HCT116 (cell line): ENCODE data around the gene RNF208.

Source experiments
- EZH2 ChIP-seq: fragments of 200-600 bp; sonication (generic); IDR thresholded peaks from 2 replicates; pipeline ENCODE4 v1.6.1; 2017; ENCODE audit warnings: antibody characterized with exemption, mixed run types
- EZH2phosphoT487 ChIP-seq: fragments of 200-600 bp; IDR thresholded peaks from 2 replicates; pipeline ENCODE4 v1.6.1; 2018; ENCODE audit warnings: antibody characterized with exemption, borderline replicate concordance
- POLR2A ChIP-seq: IDR thresholded peaks from 2 replicates; pipeline ENCODE4 v1.7.0; 2011; ENCODE audit warnings: borderline replicate concordance; ENCODE audit not compliant: insufficient read depth, insufficient read length; ENCODE audit errors: extremely low read depth
- POLR2AphosphoS5 ChIP-seq: IDR thresholded peaks from 2 replicates; pipeline ENCODE4 v1.6.1; 2011; ENCODE audit warnings: mild to moderate bottlenecking, low read depth, low read length, moderate library complexity
- SIN3A ChIP-seq: IDR thresholded peaks from 2 replicates; pipeline ENCODE4 v1.6.1; 2012; ENCODE audit warnings: low read depth
- SP1 ChIP-seq: IDR thresholded peaks from 2 replicates; pipeline ENCODE4 v1.6.1; 2012; ENCODE audit warnings: low read depth
- ZNF274 ChIP-seq: fragments of 200-500 bp; sonication (Bioruptor generic); IDR thresholded peaks from 2 replicates; pipeline ENCODE4 v1.6.1; 2014; ENCODE audit warnings: mild to moderate bottlenecking, low read depth, low read length, inconsistent platforms
- TF ChIP-seq, protein P1 (sequence below), 3 experiments: fragments of 200-600 bp in 1 of 3; sonication (generic) in 1 of 3; IDR thresholded peaks in 2 of 3; conservative IDR thresholded peaks in 1 of 3; 2 replicates each; pipeline ENCODE4 v1.5.1; 2012 to 2017; ENCODE audit warnings: low read depth in 2 of 3, low read length in 2 of 3, antibody characterized with exemption in 1 of 3, borderline replicate concordance in 1 of 3, control low read depth in 1 of 3, mild to moderate bottlenecking in 1 of 3, mixed read lengths in 1 of 3, mixed run types in 1 of 3, moderate library complexity in 1 of 3; ENCODE audit not compliant: insufficient read depth in 1 of 3
- TF ChIP-seq, protein P2 (sequence below): IDR thresholded peaks from 2 replicates; pipeline ENCODE4 v1.6.1; 2012
- TF ChIP-seq, protein P3 (sequence below): IDR thresholded peaks from 2 replicates; pipeline ENCODE4 v1.6.1; 2012

DNA sequence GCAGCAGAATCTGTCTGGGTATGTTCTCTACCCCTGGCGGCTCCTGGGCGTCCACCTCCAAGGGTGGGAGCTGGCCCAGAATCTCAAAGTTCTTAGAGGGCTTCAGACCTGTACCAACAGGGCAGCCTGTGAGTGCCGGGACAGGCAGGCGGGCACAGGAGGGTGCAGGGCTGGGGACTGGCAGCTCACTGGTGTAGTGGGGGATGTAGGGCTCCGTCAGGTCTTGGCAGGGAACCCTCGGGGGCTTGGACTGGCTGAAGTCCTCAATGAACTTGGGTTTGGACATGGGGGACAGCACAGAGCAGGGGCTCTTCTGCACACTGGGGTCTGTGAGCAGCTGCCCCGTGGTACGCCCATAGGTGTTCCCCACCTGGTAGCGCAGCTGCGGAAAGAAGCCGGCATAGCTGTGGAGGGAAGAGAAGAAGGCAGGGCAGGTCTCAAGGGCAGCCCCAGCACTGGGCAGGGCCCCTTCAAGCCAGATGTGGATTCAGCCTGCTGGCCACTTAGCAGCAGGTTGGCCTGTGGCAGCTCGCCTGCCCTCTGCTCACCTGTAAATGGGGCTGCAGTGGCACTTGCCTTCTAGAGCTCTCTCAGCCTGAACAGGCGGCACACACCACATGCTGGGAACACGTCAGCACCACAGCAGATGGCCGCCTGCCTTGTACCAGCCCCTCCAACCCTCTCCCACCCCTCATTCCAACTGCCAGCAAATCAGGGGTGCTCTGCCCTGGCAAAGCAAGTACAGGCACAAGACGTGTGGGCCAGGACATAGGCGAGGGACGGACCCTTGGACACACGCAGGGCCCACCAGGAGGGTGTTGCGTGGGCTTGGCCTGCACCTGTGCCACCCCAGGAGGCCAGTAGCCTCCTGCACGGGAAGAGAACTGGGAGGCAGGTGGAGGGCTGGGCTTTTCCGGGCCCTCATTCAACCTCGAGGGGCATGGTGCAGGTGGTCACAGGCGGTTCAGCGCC is 23.7 kb upstream of the RNF208 start:
- TF ChIP-seq, protein P1, sequence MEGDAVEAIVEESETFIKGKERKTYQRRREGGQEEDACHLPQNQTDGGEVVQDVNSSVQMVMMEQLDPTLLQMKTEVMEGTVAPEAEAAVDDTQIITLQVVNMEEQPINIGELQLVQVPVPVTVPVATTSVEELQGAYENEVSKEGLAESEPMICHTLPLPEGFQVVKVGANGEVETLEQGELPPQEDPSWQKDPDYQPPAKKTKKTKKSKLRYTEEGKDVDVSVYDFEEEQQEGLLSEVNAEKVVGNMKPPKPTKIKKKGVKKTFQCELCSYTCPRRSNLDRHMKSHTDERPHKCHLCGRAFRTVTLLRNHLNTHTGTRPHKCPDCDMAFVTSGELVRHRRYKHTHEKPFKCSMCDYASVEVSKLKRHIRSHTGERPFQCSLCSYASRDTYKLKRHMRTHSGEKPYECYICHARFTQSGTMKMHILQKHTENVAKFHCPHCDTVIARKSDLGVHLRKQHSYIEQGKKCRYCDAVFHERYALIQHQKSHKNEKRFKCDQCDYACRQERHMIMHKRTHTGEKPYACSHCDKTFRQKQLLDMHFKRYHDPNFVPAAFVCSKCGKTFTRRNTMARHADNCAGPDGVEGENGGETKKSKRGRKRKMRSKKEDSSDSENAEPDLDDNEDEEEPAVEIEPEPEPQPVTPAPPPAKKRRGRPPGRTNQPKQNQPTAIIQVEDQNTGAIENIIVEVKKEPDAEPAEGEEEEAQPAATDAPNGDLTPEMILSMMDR (IDR thresholded peaks at IDR 0.05 in 2 of 3, conservative IDR thresholded peaks at IDR 0.05 in 1 of 3; ENCODE audit: borderline replicate concordance in 1 of 3, insufficient read depth in 1 of 3, low read depth in 2 of 3, low read length in 2 of 3): no peak
- no peak for TF ChIP-seq POLR2A
- no peak for TF ChIP-seq EZH2
- TF ChIP-seq SP1: no peak
- no peak for TF ChIP-seq POLR2AphosphoS5
- TF ChIP-seq ZNF274: no peak
- TF ChIP-seq, protein P2, sequence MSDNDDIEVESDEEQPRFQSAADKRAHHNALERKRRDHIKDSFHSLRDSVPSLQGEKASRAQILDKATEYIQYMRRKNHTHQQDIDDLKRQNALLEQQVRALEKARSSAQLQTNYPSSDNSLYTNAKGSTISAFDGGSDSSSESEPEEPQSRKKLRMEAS: no peak
- TF ChIP-seq EZH2phosphoT487: no peak
- TF ChIP-seq, protein P3, sequence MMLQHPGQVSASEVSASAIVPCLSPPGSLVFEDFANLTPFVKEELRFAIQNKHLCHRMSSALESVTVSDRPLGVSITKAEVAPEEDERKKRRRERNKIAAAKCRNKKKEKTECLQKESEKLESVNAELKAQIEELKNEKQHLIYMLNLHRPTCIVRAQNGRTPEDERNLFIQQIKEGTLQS: no peak
- no peak for TF ChIP-seq SIN3A
